Keratinocyte (primary cell): ENCODE results near the gene AP4M1.

Source experiments
- EZH2 ChIP-seq: IDR thresholded peaks from one replicate; pipeline ENCODE4 v1.6.1; 2012; ENCODE audit warnings: inconsistent platforms, mild to moderate bottlenecking, low read length, moderate library complexity
- TF ChIP-seq, protein P1 (sequence below), 3 experiments: IDR thresholded peaks in 1 of 3; conservative IDR thresholded peaks in 1 of 3; optimal IDR thresholded peaks in 1 of 3; 2 replicates in 2 of 3; 3 replicates in 1 of 3; pipeline versions ENCODE3 to v1.5.1; 2011; ENCODE audit warnings: low read length in 3 of 3, mild to moderate bottlenecking in 3 of 3, moderate library complexity in 2 of 3, control low read depth in 1 of 3, inconsistent platforms in 1 of 3; ENCODE audit not compliant: insufficient read depth in 2 of 3; ENCODE audit errors: extremely low read depth in 1 of 3

DNA sequence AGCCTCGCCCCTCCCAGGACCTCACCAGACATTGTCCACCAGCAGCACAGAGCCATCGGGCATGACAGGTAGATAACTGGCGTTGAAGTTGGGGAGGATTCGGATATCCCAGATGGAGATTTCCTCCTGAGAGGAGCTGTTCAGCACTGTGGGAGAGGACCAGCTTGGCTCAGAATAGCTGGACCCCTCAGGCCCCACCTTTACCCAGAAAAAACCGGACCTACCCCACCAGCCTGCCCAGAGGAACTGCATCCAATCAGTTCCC is 55.6 kb downstream of the AP4M1 start:
- TF ChIP-seq, protein P1, sequence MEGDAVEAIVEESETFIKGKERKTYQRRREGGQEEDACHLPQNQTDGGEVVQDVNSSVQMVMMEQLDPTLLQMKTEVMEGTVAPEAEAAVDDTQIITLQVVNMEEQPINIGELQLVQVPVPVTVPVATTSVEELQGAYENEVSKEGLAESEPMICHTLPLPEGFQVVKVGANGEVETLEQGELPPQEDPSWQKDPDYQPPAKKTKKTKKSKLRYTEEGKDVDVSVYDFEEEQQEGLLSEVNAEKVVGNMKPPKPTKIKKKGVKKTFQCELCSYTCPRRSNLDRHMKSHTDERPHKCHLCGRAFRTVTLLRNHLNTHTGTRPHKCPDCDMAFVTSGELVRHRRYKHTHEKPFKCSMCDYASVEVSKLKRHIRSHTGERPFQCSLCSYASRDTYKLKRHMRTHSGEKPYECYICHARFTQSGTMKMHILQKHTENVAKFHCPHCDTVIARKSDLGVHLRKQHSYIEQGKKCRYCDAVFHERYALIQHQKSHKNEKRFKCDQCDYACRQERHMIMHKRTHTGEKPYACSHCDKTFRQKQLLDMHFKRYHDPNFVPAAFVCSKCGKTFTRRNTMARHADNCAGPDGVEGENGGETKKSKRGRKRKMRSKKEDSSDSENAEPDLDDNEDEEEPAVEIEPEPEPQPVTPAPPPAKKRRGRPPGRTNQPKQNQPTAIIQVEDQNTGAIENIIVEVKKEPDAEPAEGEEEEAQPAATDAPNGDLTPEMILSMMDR (optimal IDR thresholded peaks at IDR 0.05 in 1 of 3, IDR thresholded peaks at IDR 0.05 in 1 of 3, conservative IDR thresholded peaks at IDR 0.05 in 1 of 3; ENCODE audit: extremely low read depth in 1 of 3, insufficient read depth in 2 of 3, low read length in 3 of 3) = no peak
- no peak for TF ChIP-seq EZH2
